Natural killer cell (primary cell): ENCODE data around the gene AOX1. TPM values are rescaled to one million over a fixed set of nuclear protein-coding genes. Genes with fewer than 3 reads are reported as not detected.
"Not testable (repeated sequence)": the region's sequence is repeated elsewhere in the genome, so short reads cannot be mapped to it uniquely, and the experiment has no call there.

Experiments
- ATAC-seq, 3 donors: fragments of 150-1000 bp in 2 of 3; fragments of 200-7000 bp in 1 of 3; cut with Tn5 transposase; 1 replicate in 1 of 3; 2 replicates in 2 of 3; pipeline ENCODE4 v1.10.0; 2021; ENCODE audit warnings: mild to moderate bottlenecking in 2 of 3, moderate library complexity in 2 of 3
- DNase-seq, 2 donors: peaks; one replicate each; pipeline versions ENCODE4 v3.0.0 to v3.0.0-alpha.2; 2013 to 2021; ENCODE audit warnings: mixed read lengths in 1 of 2
- H3K27ac ChIP-seq: one replicate; pipeline ENCODE4 v1.5.1; 2013; ENCODE audit warnings: mild to moderate bottlenecking, low read length
- H3K27me3 ChIP-seq: one replicate; pipeline ENCODE4 v1.6.1; 2013; ENCODE audit warnings: low read length; ENCODE audit not compliant: control insufficient read depth, insufficient read depth
- H3K36me3 ChIP-seq: one replicate; pipeline ENCODE4 v1.6.1; 2013; ENCODE audit warnings: low read length; ENCODE audit not compliant: control insufficient read depth, insufficient read depth
- H3K4me1 ChIP-seq: one replicate; pipeline ENCODE4 v1.6.1; 2013; ENCODE audit warnings: low read length; ENCODE audit not compliant: control insufficient read depth, insufficient read depth
- H3K4me3 ChIP-seq: one replicate; pipeline ENCODE4 v1.5.1; 2013; ENCODE audit warnings: low read length
- H3K9me3 ChIP-seq: one replicate; pipeline ENCODE4 v1.6.1; 2013; ENCODE audit warnings: low read length; ENCODE audit not compliant: control insufficient read depth, insufficient read depth
- H3K27ac Mint-ChIP-seq, 2 donors: one replicate each; pipeline ENCODE4 v1.8.0; 2022; ENCODE audit warnings: mild to moderate bottlenecking in 2 of 2, mixed read lengths in 2 of 2, moderate library complexity in 1 of 2
- H3K27me3 Mint-ChIP-seq, 2 donors: one replicate each; pipeline ENCODE4 v1.8.0; 2022; ENCODE audit warnings: low read depth in 2 of 2, mixed read lengths in 2 of 2
- H3K36me3 Mint-ChIP-seq: one replicate; pipeline ENCODE4 v1.8.0; 2022; ENCODE audit warnings: mixed read lengths
- H3K4me1 Mint-ChIP-seq, 2 donors: one replicate each; pipeline ENCODE4 v1.8.0; 2022; ENCODE audit warnings: mixed read lengths in 2 of 2
- H3K4me3 Mint-ChIP-seq: one replicate; pipeline ENCODE4 v1.8.0; 2022; ENCODE audit warnings: mild to moderate bottlenecking, moderate library complexity, mixed read lengths
- H3K9me3 Mint-ChIP-seq, 2 donors: one replicate each; pipeline ENCODE4 v1.8.0; 2022; ENCODE audit warnings: mixed read lengths in 2 of 2
- WGBS: methylation state at CpG from one replicate; pipeline ENCODE4 v1.1.7; 2013; ENCODE audit warnings: missing lambda C conversion rate; ENCODE audit not compliant: insufficient coverage; 5-methylcytosine and 5-hydroxymethylcytosine counted together
- intact Hi-C: fragments of 100-400 bp; cut with micrococcal nuclease; formaldehyde crosslinking; loops from one replicate; pipeline ENCODE4 v1.14.2; 2022
- total RNA-seq, 4 donors: library from RNA; stranded (reverse); fragments of 120-200 nt in 1 of 4; gene quantifications; one replicate each; pipeline versions ENCODE4 v1.2.3 to v1.2.4, GENCODE V29; 2013 to 2022
- TF ChIP-seq, protein P1 (sequence below): fragments of 200-600 bp; IDR thresholded peaks from one replicate; pipeline ENCODE4 v1.8.0; 2022; ENCODE audit warnings: antibody characterized with exemption

Gene AOX1
- total RNA-seq, 3 donors from 2014 or later (not counting 1 experiment from before 2014, with no cell fraction given), result not detected

GRCh38 chr2:200708943-200709342 is 123.1 kb downstream of the AOX1 start:
- H3K27me3 Mint-ChIP-seq, result peaks cover 2 to 11% of the 10 kb centered on the region in 2 donors
- DNase-seq (no peak), ATAC-seq (no peak)
- no peaks in the 10 kb centered on the region for H3K9me3 Mint-ChIP-seq
- no peak overlapping the region for H3K4me3 Mint-ChIP-seq
- no peaks in the 10 kb centered on the region for H3K36me3 ChIP-seq
- H3K27me3 ChIP-seq, result no peaks in the 10 kb centered on the region
- H3K27ac Mint-ChIP-seq, result no peak overlapping the region
- no peak overlapping the region for H3K27ac ChIP-seq
- H3K9me3 ChIP-seq, result no peaks in the 10 kb centered on the region
- peaks cover 8% of the 10 kb centered on the region for H3K4me1 ChIP-seq
- TF ChIP-seq, protein P1, sequence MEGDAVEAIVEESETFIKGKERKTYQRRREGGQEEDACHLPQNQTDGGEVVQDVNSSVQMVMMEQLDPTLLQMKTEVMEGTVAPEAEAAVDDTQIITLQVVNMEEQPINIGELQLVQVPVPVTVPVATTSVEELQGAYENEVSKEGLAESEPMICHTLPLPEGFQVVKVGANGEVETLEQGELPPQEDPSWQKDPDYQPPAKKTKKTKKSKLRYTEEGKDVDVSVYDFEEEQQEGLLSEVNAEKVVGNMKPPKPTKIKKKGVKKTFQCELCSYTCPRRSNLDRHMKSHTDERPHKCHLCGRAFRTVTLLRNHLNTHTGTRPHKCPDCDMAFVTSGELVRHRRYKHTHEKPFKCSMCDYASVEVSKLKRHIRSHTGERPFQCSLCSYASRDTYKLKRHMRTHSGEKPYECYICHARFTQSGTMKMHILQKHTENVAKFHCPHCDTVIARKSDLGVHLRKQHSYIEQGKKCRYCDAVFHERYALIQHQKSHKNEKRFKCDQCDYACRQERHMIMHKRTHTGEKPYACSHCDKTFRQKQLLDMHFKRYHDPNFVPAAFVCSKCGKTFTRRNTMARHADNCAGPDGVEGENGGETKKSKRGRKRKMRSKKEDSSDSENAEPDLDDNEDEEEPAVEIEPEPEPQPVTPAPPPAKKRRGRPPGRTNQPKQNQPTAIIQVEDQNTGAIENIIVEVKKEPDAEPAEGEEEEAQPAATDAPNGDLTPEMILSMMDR, result no peak
- intact Hi-C loops, result no loop called here
- WGBS, result no CpG with 5 or more reads among the region's 1 CpG
- H3K4me1 Mint-ChIP-seq, result peaks cover 12 to 13% of the 10 kb centered on the region in 2 donors
- no peaks in the 10 kb centered on the region for H3K36me3 Mint-ChIP-seq
- no peak overlapping the region for H3K4me3 ChIP-seq

DNA sequence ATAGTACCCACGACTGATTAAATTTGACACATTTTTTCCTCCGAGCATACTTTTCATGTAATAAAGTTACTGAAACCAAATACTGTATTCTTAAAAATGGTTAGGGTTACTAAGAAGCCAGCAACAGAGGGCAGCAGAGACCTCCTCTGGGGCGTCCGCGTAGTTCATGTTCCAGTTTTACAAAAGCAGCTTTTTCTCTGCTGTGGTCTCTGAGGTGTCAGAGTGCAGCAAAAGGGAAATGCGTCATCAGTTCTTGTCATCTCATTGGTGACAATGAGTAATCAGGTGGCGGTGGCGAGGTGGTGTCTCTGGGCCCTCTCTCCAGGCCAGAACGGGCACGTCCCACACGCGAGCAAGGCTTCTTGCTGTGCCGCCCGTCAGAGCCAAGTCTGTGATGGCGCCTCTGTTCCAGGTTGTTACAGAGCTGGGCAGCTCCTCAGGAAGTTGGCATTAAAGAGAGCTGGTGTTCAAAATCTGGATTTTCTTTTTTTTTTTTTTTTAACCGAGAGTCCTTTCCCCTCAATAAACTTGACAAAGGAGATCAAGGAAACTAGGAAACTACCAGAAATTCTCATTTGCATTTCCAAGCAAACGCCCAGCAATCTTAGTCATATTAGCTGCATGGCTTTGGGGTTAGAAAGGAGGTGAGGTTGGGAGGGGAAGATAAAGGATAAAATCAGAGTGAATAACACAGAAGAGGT is 127.3 kb downstream of the AOX1 start:
- Mint-ChIP-seq H3K27ac (peak overlapping the region; percentile 96 to 98), H3K4me1 (peaks cover 12 to 13% of the 10 kb centered on the region in 2 donors), H3K36me3 (no peaks in the 10 kb centered on the region), H3K27me3 (peaks cover 0 to 7% of the 10 kb centered on the region in 2 donors), H3K4me3 (peak overlapping the region; percentile 78), H3K9me3 (no peaks in the 10 kb centered on the region)
- H3K9me3 ChIP-seq, result no peaks in the 10 kb centered on the region
- no peaks in the 10 kb centered on the region for H3K27me3 ChIP-seq
- peaks cover 9% of the 10 kb centered on the region for H3K4me1 ChIP-seq
- intact Hi-C loops, result loop anchor here (1.0 to 10.0 kb wide), 11 partner anchors 22 to 1319 kb away; partner anchors contain the start of genes BZW1, CFLAR, CLK1 and FZD7
- ATAC-seq (peak; percentile 94 to 99 (median 99)), DNase-seq (peak; percentile 87 to 97)
- H3K27ac ChIP-seq, result peak overlapping the region; percentile 97
- TF ChIP-seq, protein P1, result peak; percentile 74
- 2% methylated on average over 13 of the region's 17 CpGs for WGBS
- H3K4me3 ChIP-seq, result peak overlapping the region; percentile 6
- no peaks in the 10 kb centered on the region for H3K36me3 ChIP-seq

DNA sequence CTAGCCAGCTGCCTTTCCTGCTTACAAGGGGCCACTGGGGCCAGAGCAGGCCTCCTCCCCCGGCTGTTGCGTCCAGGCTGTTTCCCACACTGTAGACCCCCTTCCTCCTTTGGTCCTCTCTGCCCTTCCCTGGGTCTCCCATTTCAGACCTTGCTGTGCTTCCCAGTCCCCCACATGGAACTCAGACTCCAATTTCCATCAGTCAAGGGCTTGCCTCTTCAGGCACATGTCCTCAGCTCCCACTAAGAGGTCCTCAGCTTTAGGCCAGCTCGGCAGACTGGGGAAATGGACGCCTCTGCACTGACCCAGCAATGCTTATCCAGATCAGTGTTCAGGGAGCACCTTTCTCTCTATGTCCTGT is 127.9 kb downstream of the AOX1 start:
- 92% methylated on average over 4 of the region's 4 CpGs for WGBS
- Histone ChIP-seq H3K4me3 (peak overlapping the region; percentile 6), H3K4me1 (peaks cover 9% of the 10 kb centered on the region), H3K27me3 (no peaks in the 10 kb centered on the region), H3K27ac (peak overlapping the region; percentile 97), H3K9me3 (no peaks in the 10 kb centered on the region), H3K36me3 (no peaks in the 10 kb centered on the region)
- TF ChIP-seq, protein P1, result no peak
- Mint-ChIP-seq H3K4me3 (peak overlapping the region; percentile 78), H3K9me3 (no peaks in the 10 kb centered on the region), H3K27ac (peak overlapping the region; percentile 96 to 98), H3K4me1 (peaks cover 12 to 13% of the 10 kb centered on the region in 2 donors), H3K27me3 (peaks cover 5 to 12% of the 10 kb centered on the region in 2 donors), H3K36me3 (no peaks in the 10 kb centered on the region)
- DNase-seq (peak in 1 of 2 donors; percentile 23), ATAC-seq (no peak)
- intact Hi-C loops, result loop anchor here (1.0 to 10.0 kb wide), 11 partner anchors 22 to 1319 kb away; partner anchors contain the start of genes BZW1, CFLAR, CLK1 and FZD7

DNA sequence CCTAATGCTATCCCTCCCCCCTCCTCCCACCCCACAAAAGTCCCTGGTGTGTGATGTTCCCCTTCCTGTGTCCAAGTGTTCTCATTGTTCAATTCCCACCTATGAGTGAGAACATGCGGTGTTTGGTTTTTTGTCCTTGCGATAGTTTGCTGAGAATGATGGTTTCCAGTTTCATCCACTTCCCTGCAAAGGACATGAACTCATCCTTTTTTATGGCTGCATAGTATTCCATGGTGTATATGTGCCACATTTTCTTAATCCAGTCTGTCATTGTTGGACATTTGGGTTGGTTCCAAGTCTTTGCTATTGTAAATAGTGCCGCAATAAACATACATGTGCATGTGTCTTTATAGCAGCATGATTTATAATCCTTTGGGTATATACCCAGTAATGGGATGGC is 129.2 kb downstream of the AOX1 start:
- not testable (repeated sequence) for DNase-seq, H3K27ac ChIP-seq, H3K4me3 ChIP-seq, H3K27me3 ChIP-seq, H3K9me3 ChIP-seq, H3K27ac Mint-ChIP-seq, H3K36me3 Mint-ChIP-seq, H3K9me3 Mint-ChIP-seq, H3K4me3 Mint-ChIP-seq, H3K36me3 ChIP-seq, H3K4me1 ChIP-seq, ATAC-seq
- intact Hi-C loops, result loop anchor here (10.0 kb wide), 1 partner anchor 140 kb away; no protein-coding TSS in a partner anchor
- peaks cover 16 to 26% of the 10 kb centered on the region in 2 donors for H3K27me3 Mint-ChIP-seq
- peaks cover 12 to 13% of the 10 kb centered on the region in 2 donors for H3K4me1 Mint-ChIP-seq
- no CpG with 5 or more reads among the region's 3 CpGs for WGBS
